Measurements from ENCODE around the gene MDFI. TPM values are rescaled to one million over a fixed set of nuclear protein-coding genes. Genes with fewer than 3 reads are reported as not detected.

The MDFI gene
- total and polyA plus RNA-seq, 2 experiments from 2014 or later, result 2.8 to 51.4 TPM

DNA sequence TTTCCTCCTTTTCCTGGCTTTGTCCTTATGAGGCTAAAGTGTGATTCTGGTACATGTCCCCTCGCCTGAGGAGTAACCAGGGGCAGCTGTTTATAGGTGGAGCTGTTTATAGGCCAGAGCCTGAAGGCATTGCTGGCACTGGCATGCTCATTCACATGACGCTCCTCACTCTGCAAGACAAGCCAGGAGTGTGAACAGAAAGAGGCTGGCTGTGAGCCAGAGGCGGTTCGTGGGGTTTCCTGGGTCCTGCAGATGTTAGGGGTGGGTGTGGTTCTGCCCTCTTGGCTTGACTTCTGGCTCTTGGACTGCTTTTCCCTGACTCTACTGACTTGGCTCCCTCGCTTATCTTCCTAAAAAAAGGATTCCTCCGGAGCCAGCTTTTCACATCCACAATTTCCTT lies 12.8 kb upstream of the MDFI start:
- Histone ChIP-seq H3K27ac (ENCODE audit: low read depth) (no peak overlapping the region), H3K36me3 (ENCODE audit: insufficient read depth) (no peaks in the 10 kb centered on the region), H3K27me3 (ENCODE audit: insufficient read depth) (no peaks in the 10 kb centered on the region), H4K20me1 (replicated peaks; ENCODE audit: insufficient read depth) (no peaks in the 10 kb centered on the region), H3K4me2 (no peak overlapping the region), H3K4me3 (no peak overlapping the region), H3K9me2 (ENCODE audit: insufficient read depth) (no peaks in the 10 kb centered on the region), H2AFZ (no peak overlapping the region), H3K4me1 (ENCODE audit: insufficient read depth) (no peaks in the 10 kb centered on the region), H3F3A (replicated peaks; ENCODE audit: low read depth) (0 out of 2 replicates have a peak, but pooled peaks cover 2% of the 10 kb centered on the region), H3K79me2 (replicated peaks; ENCODE audit: insufficient read depth) (no peaks in the 10 kb centered on the region)
- peaks cover 7% of the 10 kb centered on the region; the same call in 1 of the 3 replicates for H3K36me3 Mint-ChIP-seq (ENCODE audit: low read depth)
- no peak overlapping the region for H3K27ac Mint-ChIP-seq
- DNase-seq (ENCODE audit: low spot score) (no peak), ATAC-seq (peak; percentile 50)
- TF ChIP-seq, protein P1, sequence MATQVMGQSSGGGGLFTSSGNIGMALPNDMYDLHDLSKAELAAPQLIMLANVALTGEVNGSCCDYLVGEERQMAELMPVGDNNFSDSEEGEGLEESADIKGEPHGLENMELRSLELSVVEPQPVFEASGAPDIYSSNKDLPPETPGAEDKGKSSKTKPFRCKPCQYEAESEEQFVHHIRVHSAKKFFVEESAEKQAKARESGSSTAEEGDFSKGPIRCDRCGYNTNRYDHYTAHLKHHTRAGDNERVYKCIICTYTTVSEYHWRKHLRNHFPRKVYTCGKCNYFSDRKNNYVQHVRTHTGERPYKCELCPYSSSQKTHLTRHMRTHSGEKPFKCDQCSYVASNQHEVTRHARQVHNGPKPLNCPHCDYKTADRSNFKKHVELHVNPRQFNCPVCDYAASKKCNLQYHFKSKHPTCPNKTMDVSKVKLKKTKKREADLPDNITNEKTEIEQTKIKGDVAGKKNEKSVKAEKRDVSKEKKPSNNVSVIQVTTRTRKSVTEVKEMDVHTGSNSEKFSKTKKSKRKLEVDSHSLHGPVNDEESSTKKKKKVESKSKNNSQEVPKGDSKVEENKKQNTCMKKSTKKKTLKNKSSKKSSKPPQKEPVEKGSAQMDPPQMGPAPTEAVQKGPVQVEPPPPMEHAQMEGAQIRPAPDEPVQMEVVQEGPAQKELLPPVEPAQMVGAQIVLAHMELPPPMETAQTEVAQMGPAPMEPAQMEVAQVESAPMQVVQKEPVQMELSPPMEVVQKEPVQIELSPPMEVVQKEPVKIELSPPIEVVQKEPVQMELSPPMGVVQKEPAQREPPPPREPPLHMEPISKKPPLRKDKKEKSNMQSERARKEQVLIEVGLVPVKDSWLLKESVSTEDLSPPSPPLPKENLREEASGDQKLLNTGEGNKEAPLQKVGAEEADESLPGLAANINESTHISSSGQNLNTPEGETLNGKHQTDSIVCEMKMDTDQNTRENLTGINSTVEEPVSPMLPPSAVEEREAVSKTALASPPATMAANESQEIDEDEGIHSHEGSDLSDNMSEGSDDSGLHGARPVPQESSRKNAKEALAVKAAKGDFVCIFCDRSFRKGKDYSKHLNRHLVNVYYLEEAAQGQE (IDR thresholded peaks at IDR 0.05; ENCODE audit: unreplicated experiment), result no peak
- TF ChIP-seq POLR2AphosphoS5 (IDR thresholded peaks at IDR 0.05; ENCODE audit: low read depth) (no peak), EZH2phosphoT487 (IDR thresholded peaks at IDR 0.05; ENCODE audit: unreplicated experiment) (no peak), ZNF331 (CRISPR knock-in tag; IDR thresholded peaks at IDR 0.05; ENCODE audit: low read depth) (no peak), ZNF114 (CRISPR knock-in tag; IDR thresholded peaks at IDR 0.05) (no peak), NANOG (IDR thresholded peaks at IDR 0.05; ENCODE audit: borderline replicate concordance) (no peak), STAT1 (IDR thresholded peaks at IDR 0.05; ENCODE audit: unreplicated experiment) (no peak)
- TF ChIP-seq, protein P2, sequence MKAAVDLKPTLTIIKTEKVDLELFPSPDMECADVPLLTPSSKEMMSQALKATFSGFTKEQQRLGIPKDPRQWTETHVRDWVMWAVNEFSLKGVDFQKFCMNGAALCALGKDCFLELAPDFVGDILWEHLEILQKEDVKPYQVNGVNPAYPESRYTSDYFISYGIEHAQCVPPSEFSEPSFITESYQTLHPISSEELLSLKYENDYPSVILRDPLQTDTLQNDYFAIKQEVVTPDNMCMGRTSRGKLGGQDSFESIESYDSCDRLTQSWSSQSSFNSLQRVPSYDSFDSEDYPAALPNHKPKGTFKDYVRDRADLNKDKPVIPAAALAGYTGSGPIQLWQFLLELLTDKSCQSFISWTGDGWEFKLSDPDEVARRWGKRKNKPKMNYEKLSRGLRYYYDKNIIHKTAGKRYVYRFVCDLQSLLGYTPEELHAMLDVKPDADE (IDR thresholded peaks at IDR 0.05), result no peak
- TF ChIP-seq, protein P3, sequence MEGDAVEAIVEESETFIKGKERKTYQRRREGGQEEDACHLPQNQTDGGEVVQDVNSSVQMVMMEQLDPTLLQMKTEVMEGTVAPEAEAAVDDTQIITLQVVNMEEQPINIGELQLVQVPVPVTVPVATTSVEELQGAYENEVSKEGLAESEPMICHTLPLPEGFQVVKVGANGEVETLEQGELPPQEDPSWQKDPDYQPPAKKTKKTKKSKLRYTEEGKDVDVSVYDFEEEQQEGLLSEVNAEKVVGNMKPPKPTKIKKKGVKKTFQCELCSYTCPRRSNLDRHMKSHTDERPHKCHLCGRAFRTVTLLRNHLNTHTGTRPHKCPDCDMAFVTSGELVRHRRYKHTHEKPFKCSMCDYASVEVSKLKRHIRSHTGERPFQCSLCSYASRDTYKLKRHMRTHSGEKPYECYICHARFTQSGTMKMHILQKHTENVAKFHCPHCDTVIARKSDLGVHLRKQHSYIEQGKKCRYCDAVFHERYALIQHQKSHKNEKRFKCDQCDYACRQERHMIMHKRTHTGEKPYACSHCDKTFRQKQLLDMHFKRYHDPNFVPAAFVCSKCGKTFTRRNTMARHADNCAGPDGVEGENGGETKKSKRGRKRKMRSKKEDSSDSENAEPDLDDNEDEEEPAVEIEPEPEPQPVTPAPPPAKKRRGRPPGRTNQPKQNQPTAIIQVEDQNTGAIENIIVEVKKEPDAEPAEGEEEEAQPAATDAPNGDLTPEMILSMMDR (conservative IDR thresholded peaks at IDR 0.05; ENCODE audit: low read depth in 2 of 2), result no peak
- TF ChIP-seq, protein P4, sequence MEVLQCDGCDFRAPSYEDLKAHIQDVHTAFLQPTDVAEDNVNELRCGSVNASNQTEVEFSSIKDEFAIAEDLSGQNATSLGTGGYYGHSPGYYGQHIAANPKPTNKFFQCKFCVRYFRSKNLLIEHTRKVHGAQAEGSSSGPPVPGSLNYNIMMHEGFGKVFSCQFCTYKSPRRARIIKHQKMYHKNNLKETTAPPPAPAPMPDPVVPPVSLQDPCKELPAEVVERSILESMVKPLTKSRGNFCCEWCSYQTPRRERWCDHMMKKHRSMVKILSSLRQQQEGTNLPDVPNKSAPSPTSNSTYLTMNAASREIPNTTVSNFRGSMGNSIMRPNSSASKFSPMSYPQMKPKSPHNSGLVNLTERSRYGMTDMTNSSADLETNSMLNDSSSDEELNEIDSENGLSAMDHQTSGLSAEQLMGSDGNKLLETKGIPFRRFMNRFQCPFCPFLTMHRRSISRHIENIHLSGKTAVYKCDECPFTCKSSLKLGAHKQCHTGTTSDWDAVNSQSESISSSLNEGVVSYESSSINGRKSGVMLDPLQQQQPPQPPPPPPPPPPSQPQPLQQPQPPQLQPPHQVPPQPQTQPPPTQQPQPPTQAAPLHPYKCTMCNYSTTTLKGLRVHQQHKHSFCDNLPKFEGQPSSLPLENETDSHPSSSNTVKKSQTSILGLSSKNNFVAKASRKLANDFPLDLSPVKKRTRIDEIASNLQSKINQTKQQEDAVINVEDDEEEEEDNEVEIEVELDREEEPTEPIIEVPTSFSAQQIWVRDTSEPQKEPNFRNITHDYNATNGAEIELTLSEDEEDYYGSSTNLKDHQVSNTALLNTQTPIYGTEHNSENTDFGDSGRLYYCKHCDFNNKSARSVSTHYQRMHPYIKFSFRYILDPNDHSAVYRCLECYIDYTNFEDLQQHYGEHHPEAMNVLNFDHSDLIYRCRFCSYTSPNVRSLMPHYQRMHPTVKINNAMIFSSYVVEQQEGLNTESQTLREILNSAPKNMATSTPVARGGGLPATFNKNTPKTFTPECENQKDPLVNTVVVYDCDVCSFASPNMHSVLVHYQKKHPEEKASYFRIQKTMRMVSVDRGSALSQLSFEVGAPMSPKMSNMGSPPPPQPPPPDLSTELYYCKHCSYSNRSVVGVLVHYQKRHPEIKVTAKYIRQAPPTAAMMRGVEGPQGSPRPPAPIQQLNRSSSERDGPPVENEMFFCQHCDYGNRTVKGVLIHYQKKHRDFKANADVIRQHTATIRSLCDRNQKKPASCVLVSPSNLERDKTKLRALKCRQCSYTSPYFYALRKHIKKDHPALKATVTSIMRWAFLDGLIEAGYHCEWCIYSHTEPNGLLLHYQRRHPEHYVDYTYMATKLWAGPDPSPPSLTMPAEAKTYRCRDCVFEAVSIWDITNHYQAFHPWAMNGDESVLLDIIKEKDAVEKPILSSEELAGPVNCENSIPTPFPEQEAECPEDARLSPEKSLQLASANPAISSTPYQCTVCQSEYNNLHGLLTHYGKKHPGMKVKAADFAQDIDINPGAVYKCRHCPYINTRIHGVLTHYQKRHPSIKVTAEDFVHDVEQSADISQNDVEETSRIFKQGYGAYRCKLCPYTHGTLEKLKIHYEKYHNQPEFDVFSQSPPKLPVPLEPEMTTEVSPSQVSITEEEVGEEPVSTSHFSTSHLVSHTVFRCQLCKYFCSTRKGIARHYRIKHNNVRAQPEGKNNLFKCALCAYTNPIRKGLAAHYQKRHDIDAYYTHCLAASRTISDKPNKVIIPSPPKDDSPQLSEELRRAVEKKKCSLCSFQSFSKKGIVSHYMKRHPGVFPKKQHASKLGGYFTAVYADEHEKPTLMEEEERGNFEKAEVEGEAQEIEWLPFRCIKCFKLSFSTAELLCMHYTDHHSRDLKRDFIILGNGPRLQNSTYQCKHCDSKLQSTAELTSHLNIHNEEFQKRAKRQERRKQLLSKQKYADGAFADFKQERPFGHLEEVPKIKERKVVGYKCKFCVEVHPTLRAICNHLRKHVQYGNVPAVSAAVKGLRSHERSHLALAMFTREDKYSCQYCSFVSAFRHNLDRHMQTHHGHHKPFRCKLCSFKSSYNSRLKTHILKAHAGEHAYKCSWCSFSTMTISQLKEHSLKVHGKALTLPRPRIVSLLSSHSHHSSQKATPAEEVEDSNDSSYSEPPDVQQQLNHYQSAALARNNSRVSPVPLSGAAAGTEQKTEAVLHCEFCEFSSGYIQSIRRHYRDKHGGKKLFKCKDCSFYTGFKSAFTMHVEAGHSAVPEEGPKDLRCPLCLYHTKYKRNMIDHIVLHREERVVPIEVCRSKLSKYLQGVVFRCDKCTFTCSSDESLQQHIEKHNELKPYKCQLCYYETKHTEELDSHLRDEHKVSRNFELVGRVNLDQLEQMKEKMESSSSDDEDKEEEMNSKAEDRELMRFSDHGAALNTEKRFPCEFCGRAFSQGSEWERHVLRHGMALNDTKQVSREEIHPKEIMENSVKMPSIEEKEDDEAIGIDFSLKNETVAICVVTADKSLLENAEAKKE (CRISPR knock-in tag; IDR thresholded peaks at IDR 0.05), result no peak
- peaks cover 15% of the 10 kb centered on the region for H3K9me3 Mint-ChIP-seq
- H3K4me3 Mint-ChIP-seq, result no peak overlapping the region
- peaks cover 14% of the 10 kb centered on the region; the same call in 2 of the 3 replicates for H3K4me1 Mint-ChIP-seq
- H3K27me3 Mint-ChIP-seq (ENCODE audit: insufficient read depth, low read depth, poor library complexity), result peaks cover 6% of the 10 kb centered on the region
